ENCODE results near the gene NUDCD3.
"Not testable (repeated sequence)": the region's sequence is repeated elsewhere in the genome, so short reads cannot be mapped to it uniquely, and the experiment has no call there.

The NUDCD3 gene

DNA sequence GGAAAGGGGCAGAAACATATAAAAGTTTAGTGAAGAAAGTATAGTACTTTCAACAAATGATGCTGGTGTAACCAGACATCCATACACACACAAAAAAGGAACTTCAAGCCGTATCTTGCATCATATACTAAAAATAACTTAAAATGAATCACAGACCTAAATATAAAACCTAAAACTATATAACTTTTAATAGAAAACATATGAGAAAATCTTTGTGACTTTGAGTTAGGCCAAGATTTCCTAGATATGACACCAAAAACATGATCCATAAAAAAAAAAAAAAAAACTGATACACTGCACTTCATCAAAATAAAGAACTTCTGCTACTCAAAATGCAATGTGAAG lies 40.9 kb downstream of the NUDCD3 start:
- DNase-seq = no peak

DNA sequence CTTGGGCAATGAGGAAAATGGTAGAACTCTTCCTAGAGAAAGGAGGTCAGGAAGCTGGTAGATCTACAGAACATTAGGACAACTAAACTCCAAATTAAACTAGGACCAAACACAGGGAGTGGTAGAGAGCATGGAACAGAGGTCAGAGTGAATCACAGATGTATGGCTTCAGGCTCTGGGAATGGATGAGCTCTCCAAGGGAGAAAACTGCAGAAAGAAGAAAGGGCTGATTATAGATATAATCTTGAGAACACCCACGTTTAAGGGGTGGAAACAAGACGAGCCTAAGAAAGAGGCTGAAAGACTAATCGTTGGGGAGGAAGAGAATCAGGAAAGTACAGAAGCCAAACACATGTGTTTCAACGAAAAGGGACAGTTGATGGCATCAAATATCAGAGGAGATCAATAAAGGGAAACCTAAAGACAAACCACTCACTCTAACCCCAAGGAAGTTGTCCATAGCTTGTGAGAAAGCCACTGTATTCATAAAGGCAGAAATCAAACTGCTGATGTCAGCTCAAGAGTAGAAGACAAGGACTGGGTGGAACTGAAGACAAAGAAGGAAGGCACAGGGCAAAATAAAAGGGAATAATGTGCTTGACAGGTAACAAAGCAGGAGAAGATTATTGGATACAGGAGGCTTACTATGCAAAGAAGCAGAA lies 41.4 kb downstream of the NUDCD3 start:
- DNase-seq = no peak

DNA sequence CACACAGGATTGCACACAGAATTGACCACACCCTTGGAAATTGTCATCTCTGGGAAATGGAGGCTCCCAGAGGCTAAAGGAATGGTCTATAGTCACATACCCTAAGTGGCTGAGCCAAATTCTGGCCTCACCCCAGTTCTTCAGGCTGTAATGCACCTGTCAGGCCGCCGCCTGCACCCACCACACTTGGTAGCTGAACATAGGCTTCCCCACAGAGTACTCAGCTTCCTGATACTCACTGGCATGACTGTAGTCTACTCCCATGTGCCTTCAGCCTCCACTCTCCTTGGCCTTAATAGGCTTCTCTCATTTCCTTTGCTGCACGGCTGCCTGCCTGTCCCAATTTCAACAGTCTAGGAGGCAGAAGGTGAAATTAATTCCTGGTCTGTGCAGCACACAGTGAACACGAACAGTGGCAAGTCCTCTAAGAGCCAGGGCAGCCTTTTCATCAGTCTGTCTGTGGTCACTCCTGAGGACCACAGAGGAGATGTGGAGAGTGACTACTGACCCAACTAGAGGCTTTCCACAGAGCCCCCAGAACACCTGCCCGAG lies 42.5 kb downstream of the NUDCD3 start:
- no peak for DNase-seq

DNA sequence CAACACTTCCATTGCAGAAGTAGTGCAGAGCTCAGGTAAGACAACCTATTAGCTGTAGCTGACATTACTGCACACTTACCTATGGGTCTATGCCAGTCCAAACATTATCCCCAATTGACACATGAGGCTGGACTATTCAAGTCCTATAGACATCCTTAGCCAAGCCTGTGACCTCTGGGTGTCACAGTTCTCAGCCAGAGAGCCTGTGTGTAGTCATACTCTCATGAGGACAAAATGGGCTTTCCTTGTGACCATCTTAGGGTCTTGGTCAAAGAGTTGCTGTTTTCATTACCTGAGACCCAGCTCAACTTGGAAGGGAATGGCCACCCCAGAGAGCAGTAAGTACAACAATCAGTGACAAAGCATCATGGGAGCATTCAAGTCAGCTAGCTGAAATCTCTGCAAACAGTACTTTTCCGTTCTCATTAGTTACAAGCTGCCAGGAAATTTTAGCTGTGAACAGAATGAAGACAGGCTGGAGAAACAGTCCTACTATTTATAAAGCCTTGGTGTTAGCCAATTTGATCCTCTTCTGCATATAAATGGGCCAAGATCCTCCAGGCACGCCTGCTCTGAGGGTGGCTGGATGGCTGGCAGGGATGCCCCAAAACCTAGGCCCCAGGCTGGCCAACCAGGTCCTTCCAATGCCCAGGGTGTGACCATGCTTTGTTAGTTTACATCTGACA lies 44.3 kb downstream of the NUDCD3 start:
- DNase-seq = peak in 12 of 56 donors; percentile 21 to 64 (median 34)

DNA sequence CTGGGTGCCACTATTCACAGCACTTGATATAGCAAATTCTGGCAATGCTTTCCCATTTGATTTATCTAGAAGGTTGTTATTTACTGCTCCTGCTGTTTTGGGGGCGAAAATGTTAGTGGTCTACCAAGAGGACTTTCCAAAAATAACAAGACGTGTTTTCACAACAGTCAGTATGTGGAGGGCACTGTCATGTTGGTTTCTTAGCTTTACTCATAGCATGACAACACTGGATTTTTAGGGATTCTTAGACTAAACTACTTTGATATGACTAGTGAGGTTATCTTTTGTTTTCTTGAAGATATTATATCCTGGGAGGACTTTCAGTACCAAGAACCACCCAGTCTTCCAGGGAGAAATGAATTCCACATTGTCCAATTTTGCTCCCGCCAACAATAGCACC lies 49.4 kb downstream of the NUDCD3 start:
- no peak for DNase-seq

DNA sequence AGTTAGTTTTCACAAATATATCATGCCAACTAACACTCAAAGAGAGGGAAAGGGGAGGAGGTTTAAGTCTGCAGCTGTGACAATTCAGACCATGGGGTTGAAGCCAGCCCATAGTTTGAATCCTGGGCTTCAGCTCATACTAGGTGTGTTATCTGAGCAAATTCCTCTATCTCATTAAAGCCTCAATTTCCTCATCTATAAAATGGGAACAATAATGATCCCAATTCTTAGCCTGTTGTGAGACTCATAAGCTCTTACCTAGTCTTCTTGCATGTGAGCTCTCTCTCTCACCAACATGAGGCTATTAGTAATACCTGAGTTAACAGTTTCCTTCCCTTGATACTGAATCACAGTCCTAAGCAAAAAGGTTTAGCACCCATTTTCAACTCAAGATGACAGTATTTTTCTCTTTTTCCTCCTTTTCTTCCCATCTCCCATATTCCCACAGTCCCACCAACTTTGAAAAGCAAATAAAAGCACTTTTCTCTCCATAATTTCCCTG lies 49.8 kb downstream of the NUDCD3 start:
- no peak for DNase-seq

DNA sequence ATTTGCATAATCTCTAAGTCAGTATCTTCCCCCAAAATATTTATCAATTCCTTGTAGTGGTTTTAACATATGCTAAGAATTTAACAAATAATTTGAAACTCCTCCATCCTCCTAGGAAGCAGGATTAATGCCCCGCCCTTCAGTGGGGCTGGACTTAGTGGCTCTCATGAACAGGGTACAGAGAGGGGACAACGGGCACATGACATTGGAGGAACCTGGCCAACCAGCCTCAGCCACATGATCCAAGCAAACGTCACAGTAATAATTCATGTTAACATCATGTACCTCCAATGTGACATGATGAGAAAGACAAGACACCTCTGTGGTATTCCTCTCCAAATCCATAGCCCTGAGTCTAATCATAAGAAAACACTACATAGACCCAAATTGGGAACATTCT lies 50.5 kb downstream of the NUDCD3 start:
- no peak for DNase-seq

DNA sequence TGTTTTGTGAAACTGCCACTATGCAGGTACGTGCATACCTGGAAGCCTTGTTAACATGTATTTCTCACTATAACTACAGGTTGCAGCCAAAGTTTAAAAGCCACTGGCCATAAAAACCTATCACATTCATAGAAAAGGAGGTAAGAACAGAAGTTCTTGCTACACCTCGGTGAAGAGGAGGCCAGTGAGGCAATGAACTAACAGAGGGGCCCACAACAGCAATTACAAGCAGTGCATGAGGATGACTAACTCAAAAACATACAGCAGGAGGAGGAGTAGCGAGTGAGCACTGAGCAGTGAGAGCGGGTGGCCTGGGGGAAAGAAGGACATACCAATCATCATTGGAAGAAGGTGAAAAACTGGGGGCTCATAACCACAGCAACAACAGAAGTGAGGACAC lies 51.6 kb downstream of the NUDCD3 start:
- DNase-seq = no peak

DNA sequence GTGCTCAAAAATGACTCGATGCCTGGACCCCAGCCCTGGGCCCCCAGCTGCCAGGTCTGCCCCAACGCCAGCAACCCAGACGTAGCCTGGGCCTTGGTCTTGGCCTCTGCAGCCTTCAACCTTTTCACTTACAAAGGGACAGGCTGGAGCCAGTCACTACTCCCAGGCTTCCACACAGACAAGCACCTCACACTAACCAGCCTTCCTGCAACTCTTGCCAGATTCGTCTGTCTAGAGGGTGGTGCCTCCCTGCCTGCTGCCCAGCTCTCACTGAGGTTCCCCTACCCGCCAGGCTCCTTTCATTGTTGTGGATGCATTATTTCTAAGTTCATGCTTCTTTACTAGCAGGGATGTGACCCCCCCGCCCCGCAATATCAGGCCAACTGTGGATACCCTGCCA lies 56.3 kb downstream of the NUDCD3 start:
- DNase-seq = peak in 2 of 56 donors; percentile 11 to 16

DNA sequence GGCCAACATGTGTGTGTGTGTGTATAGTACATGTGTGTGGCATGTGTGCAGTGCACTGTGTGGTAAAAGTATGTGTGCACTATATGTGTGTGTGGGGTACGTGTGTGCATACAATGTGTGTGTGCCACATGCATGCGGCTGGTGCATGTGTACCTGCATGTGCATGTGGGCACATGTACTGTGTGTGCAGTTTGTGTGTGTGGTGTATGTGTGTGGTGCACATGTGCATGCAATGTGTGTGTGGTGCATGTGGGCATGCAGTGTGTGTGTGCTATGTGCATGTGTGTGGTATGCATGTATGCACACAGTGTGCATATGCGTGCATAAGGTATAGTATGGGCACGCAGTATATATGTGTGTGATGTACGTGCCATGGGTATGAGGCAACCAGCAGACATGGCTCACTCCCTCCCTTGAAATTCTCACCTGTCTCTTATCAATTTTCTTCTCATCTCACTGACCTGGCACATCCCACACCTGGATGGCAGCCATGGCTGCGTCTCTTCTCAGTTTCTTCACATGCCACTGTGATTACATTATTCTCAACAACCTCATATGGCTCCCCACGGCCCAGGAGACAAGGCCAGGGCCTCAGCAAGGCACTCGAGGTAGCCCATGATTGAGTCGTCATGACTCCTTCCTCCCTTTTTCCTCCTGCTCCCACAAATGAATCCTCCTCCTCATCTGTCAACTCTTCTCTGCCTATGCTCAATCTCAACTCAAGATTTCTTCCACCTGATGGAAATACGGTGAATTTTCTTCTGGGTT lies 57.0 kb downstream of the NUDCD3 start:
- DNase-seq = peak in 1 of 56 donors; percentile 8

DNA sequence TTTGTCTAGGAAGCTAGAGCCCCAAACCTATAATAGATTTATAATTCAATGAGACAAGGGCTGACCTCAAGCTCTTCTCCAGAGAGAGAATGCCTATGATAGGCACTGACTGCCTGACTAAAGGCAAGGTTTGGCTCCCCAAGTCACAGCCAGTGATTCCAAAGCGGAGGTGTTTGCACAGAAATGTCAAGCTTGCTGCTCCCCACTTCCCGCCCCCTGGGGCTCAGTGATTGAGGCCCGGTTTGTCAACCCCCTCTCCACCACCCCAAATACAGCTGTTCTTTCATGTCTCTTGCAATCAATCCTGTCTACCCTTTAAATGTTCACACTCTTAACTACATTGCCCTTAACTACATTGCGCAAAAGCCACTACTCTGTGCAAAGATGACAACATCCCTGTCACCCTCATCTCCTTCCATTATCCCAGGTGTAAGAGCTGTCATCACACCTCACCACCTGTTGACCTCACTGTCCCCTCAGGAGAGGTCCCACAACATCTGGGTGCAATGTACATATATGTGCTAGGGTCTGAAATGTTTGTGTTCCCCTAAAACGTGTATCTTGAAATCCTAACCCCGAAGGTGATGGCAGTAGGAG lies 58.0 kb downstream of the NUDCD3 start:
- DNase-seq = peak in 16 of 56 donors; percentile 16 to 70 (median 36)

DNA sequence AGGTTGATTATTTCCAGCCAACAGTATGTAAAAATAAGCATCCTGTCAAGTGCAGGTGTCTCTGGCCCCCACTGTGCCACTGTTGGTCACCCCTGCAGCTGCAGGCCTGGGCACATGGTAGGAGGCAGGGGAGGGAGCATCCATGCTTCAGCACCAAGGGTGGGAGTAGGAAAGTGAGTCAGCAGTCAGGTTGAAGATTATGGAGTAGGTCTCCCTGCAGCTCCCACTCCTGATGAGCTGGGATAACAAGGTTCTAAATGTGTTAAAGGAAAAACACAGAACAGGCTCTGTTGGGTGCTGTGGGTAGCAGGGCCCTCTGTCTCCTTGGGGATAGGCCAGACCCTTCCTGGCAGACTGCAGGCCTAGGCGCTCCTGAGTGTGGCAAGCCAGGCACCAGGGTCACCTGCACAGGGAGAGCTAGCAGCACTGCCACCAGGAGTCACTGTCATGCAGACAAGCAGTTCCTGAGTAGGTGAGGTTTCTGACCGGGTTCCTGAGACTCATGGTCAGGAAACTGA lies 59.3 kb downstream of the NUDCD3 start:
- DNase-seq = peak in 27 of 56 donors; percentile 15 to 79 (median 44)

DNA sequence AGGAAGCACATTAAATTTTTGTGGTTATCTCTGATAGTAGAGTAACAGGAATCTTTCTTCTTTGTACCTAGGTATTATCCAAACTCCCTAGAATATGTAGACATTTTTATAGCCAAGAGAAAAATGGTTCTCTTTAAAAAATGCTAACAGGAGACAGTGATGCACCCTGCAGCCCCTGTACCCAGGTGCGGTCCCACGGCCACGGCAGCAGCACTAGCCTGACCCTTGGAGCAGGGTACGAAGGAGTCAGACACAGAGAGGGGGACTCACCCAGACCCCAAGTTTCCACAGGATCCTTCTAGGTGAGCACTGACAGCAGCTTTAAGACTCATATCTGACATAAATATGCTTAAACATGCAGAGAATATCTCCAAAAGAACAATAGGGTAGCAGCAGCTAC lies 60.4 kb downstream of the NUDCD3 start:
- no peak for DNase-seq

DNA sequence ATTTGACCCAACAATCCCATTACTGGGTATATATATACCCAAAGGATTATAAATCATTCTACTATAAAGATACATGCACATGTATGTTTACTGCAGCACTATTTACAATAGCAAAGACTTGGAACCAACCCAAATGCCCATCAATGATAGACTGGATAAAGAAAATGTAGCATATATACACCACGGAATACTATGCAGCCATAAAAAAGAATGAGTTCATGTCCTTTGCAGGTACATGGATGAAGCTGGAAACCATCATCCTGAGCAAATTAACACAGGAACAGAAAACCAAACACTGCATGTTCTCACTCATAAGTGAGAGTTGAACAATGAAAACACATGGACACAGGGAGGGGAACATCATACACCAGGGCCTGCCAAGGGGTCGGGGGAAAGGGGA lies 65.7 kb downstream of the NUDCD3 start:
- DNase-seq = not testable (repeated sequence)

DNA sequence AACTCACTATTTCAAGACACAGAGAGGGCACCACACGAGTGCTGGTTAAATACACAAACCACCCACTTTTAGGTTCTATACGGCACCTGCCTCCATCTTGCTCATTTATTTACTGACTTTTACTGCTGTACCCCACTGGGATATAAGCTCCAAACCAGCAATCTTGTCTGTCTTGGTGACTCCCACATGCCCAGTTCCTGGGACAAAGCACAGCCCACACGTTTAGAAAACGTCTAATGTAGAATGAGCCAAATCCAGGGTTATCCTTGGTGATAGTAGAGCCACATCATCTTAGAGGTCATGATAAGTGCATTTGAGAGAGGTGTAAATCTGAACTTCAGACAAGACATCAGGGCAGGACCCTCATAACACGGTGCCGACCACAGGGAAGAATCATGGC lies 73.5 kb downstream of the NUDCD3 start:
- DNase-seq = no peak

DNA sequence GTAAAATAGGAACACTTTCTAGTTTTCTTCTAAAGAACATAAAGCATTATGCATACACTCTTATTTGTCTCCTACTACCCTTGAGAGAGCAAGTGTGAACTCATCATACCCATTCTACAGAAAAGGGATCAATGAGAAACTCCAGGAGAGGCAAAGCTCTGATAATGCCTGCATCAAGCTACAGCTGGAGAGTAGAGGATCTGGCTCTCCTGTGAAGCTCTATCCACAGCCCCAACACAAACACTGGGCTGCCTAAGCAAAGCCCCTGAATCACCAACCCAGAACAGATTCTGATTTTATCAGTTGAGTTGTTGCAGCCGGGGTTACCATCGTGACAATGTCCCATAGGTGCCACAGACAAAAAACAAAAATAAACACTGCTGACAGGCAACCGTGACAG lies 74.9 kb downstream of the NUDCD3 start:
- DNase-seq = no peak

DNA sequence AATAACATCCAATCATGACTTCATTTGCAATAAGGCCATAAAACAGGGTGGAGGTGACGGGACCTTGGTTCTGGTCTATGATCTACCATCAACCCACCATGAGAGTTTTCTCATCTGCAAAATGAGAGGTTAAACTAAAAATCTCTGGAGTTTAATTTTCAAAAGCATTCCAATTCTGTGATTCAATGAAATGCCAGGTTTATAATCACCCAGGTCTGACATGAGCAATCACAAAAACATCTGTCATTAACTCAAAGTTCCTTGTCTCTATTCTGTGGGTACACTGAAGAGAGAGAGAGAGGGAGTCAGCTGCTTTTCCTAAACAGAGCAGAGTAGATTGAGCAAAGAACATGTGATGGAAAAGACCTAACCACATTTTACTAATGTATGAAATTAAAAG lies 75.4 kb downstream of the NUDCD3 start:
- DNase-seq = no peak

DNA sequence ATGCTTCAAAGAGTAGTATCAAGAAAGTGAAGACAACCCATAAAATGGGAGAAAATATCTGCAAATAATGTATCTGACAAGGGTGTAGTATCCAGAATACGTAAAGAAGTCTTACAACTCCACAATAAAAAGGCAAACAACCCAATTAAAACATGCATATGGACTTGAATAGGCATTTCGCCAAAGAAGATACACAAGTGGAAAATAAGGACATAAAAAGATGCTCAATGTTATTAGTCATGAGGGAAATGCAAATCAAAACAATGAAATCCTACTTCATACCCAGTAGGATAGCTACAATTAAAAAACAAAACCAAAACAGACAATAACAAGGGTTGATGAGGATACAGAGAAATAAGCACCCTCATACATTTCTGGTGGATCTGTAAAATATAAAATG lies 79.2 kb downstream of the NUDCD3 start:
- DNase-seq = no peak

DNA sequence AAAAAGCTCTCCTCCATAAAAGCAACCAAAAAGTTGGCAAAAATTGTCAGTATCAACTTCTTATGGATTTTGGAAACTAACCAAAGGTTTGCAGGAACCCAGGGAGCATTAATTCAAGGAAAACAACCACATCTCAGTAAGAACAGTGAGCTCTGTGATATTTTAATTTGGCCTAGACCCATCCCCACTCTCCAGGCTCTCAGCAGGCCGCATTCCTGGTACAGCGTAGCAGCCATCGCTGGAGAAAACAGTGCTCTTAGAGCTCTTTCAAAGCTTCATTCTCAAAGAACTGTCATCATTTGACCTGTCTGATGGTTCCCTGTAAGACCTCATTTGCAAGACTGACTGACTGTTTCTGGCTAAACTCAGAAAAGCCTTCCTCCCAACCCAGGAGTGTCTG lies 81.9 kb downstream of the NUDCD3 start:
- DNase-seq = peak in 1 of 56 donors; percentile 21

DNA sequence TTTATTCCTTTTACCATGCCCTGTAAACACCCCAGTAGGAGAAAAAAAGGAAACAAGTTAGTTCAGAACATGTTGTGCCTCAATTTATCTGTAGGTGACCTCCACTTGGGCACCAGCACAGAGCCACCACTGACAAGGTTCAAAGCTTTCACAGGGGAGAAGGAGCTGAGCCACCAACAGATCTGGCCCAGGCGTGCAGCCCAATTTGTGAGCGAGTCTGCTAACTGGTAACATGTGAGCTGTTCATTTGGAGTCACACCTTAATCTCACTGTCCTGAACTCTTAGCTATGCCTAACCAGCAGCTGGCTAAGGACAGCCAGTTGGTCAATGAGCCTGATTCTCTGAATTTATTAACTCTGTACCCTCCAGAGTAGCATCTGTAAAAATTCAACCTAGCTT lies 86.7 kb downstream of the NUDCD3 start:
- no peak for DNase-seq

DNA sequence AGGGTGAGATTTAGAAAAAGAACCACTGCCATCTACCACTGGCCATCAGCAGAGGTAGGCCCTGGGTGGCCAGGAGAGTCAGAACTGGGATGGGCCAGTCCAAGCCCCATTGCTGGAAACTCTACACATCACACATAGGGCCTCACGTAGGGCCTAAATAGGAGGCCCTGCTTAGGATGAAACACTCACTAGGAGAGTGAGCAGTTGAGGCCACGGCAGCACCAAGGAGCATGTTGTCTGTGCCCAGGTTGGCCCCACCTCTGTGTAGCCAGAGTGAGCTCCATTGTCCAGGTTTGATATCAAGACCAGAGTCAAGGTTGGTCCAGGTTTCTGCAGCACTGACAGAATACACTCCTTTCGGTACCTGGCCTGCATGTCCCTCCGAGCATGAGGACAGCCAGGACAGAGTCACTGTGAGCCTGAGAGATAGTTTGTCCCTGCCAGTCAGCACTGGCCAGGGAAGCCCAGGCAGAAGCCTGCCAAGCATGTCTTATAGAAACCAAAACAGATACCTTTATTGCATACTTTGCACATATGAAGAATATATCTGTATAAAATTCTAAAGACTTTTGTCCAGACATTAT lies 87.2 kb downstream of the NUDCD3 start:
- no peak for DNase-seq
